Measurements from ENCODE around the gene FRMD4A.

FRMD4A gene

GRCh38 chr10:13608246-13608853 lies 722.4 kb downstream of the FRMD4A start:
- no peak for DNase-seq (ENCODE audit: low read depth)

DNA sequence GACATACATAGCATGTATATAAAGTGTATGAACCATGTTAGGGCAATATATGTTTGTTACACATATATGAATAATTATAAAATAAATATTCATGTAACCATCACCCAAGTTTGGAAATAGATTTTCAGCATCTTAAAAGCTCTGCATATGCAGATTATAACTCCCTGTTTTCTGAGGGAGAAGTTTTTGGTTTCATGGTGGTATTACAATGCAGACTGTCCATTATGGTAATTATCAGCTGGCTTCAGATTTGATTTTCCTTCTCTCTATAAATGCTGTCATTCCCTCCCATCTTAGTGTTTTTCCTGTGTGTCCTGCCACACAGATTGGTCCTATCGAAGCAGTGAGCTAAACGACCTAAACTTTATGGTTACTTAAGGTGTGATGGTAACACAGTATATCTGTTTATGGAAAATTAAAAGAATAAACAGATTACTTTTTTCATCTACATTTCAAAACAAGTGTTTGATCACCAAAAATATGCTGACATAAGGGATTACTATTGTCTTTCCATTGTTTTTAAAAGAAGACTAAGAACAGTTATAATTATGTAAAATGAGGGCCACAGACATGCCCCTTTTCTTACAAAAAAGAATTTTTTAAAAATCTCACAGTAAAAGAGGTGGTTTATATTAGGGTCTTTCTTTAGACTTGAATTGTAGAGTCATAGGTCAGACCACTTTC lies 726.2 kb downstream of the FRMD4A start:
- no peak for DNase-seq (ENCODE audit: low read depth)

DNA sequence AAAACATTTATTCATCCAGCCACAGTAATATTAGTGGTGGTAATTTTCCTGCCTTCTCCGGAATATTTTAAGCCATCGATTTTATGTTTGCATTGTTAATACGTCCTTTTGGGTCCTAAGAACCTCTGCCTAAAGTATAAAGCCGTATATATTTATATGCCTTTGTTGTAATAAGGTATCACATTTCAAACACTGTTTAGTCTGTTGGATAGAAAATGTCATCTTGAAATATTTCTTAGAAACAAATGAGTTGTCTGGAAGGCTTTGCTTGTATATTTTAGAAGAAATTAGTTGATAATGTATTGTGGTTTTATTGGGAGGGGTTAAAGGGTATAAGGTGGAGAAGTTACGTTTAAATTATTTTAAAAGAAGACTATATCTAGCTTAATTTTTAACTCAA lies 732.8 kb downstream of the FRMD4A start:
- no peak for DNase-seq (ENCODE audit: low read depth)

GRCh38 chr10:13594641-13595040 lies 736.1 kb downstream of the FRMD4A start:
- DNase-seq (ENCODE audit: low read depth), result no peak

Measured in activated T-helper 9 cell treated with anti-CD3 and anti-CD28 coated beads, Interleukin-2, amount 50 U/mL, for 16 hours (primary cell).